Measurements from ENCODE around the gene TNFSF12. TPM values are rescaled to one million over a fixed set of nuclear protein-coding genes. Genes with fewer than 3 reads are reported as not detected.

TNFSF12 gene
- total and polyA plus RNA-seq, 9 of the 15 experiments (the other 6 are each of a cell fraction or from before 2014, with no cell fraction given), result 0.03 to 0.95 (median 0.19) TPM; not detected in 3

DNA sequence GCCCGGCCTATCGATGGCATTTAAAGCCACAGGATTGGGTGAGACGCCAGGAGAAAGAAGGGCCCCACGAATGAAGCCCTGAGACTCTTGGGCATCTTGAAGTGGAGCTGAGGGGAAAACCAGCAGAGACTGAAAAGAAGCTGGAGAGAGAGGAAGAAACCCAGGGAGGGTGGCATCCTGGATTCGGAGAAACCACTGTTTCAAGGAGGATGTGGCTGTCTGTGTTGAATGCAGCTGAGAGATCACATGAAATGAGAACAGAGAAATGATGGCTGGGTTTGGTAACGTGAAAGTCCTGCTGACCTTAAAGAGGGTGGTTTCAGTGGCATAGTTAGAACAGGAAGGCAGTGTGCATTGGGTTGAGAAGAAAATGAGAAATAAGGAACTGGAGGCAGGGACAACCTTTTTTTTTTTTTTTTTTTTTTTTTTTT, 3.8 kb downstream of the TNFSF12 start:
- FAIRE-seq, result no peak
- in situ Hi-C loops (cut with MboI), result loop anchor here (10.0 to 25.0 kb wide), 2 partner anchors 198 to 515 kb away; partner anchors contain the start of genes KCTD11, SLC16A11, SLC16A13 and TMEM95
- Histone ChIP-seq H3K9me3 (replicated peaks; ENCODE audit: control insufficient read depth, insufficient read depth, low read depth, low read length) (no peaks in the 10 kb centered on the region), H3K4me3 (no peak overlapping the region), H3K79me2 (ENCODE audit: control insufficient read depth, insufficient read depth, low read length) (no peaks in the 10 kb centered on the region), H2AFZ (ENCODE audit: low read depth, low read length) (no peak overlapping the region), H3K4me2 (ENCODE audit: insufficient read depth, low read length) (no peak overlapping the region), H3K4me1 (replicated peaks in 1 of 2; ENCODE audit: control insufficient read depth in 2 of 2, insufficient read depth in 2 of 2, low read length in 2 of 2) (peaks cover 8 to 33% of the 10 kb centered on the region in 2 experiments; a peak in 4 of 5 replicates), H3K36me3 (ENCODE audit: control insufficient read depth, insufficient read depth, low read length) (no peaks in the 10 kb centered on the region), H3K27ac (ENCODE audit: extremely low read depth, low read depth, low read length) (no peak overlapping the region), H3K9ac (ENCODE audit: insufficient read depth in 1 of 2, low read depth in 2 of 2, low read length in 2 of 2) (no peak overlapping the region), H3K9me1 (ENCODE audit: control insufficient read depth, insufficient read depth, low read length) (no peaks in the 10 kb centered on the region), H4K20me1 (replicated peaks; ENCODE audit: control insufficient read depth, insufficient read depth, low read length) (no peaks in the 10 kb centered on the region), H3K27me3 (ENCODE audit: control insufficient read depth in 2 of 2, insufficient read depth in 2 of 2, low read length in 2 of 2) (no peaks in the 10 kb centered on the region)
- 80% methylated on average over 1 of the region's 6 CpGs for WGBS (ENCODE audit: insufficient coverage, low coverage, missing lambda C conversion rate)
- no TSS peak for BruUV-seq (replicated peaks)
- no peak for ATAC-seq
- no peak for TF ChIP-seq ZNF184 (CRISPR knock-in tag; IDR thresholded peaks at IDR 0.05)
- no peak for TF ChIP-seq NBN (IDR thresholded peaks at IDR 0.05; ENCODE audit: low read depth)
- no peak for TF ChIP-seq RB1 (IDR thresholded peaks at IDR 0.05; ENCODE audit: low read depth)
- TF ChIP-seq NR2F6 (CRISPR knock-in tag; IDR thresholded peaks at IDR 0.05), result no peak
- no peak for TF ChIP-seq ZNF175 (CRISPR knock-in tag; IDR thresholded peaks at IDR 0.05; ENCODE audit: low read depth)
- no peak for TF ChIP-seq ZNF79 (CRISPR knock-in tag; IDR thresholded peaks at IDR 0.05; ENCODE audit: low read depth)
- TF ChIP-seq, protein P1, sequence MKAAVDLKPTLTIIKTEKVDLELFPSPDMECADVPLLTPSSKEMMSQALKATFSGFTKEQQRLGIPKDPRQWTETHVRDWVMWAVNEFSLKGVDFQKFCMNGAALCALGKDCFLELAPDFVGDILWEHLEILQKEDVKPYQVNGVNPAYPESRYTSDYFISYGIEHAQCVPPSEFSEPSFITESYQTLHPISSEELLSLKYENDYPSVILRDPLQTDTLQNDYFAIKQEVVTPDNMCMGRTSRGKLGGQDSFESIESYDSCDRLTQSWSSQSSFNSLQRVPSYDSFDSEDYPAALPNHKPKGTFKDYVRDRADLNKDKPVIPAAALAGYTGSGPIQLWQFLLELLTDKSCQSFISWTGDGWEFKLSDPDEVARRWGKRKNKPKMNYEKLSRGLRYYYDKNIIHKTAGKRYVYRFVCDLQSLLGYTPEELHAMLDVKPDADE (conservative IDR thresholded peaks at IDR 0.05; ENCODE audit: control insufficient read depth, low read depth, low read length), result no peak
- TF ChIP-seq FOXJ3 (CRISPR knock-in tag; IDR thresholded peaks at IDR 0.05), result no peak
- no peak for TF ChIP-seq BCL6 (CRISPR knock-in tag; IDR thresholded peaks at IDR 0.05)
- no peak for TF ChIP-seq KDM2B (CRISPR knock-in tag; IDR thresholded peaks at IDR 0.05)
- no peak for TF ChIP-seq ZNF695 (CRISPR knock-in tag; IDR thresholded peaks at IDR 0.05)
- TF ChIP-seq, protein P2, sequence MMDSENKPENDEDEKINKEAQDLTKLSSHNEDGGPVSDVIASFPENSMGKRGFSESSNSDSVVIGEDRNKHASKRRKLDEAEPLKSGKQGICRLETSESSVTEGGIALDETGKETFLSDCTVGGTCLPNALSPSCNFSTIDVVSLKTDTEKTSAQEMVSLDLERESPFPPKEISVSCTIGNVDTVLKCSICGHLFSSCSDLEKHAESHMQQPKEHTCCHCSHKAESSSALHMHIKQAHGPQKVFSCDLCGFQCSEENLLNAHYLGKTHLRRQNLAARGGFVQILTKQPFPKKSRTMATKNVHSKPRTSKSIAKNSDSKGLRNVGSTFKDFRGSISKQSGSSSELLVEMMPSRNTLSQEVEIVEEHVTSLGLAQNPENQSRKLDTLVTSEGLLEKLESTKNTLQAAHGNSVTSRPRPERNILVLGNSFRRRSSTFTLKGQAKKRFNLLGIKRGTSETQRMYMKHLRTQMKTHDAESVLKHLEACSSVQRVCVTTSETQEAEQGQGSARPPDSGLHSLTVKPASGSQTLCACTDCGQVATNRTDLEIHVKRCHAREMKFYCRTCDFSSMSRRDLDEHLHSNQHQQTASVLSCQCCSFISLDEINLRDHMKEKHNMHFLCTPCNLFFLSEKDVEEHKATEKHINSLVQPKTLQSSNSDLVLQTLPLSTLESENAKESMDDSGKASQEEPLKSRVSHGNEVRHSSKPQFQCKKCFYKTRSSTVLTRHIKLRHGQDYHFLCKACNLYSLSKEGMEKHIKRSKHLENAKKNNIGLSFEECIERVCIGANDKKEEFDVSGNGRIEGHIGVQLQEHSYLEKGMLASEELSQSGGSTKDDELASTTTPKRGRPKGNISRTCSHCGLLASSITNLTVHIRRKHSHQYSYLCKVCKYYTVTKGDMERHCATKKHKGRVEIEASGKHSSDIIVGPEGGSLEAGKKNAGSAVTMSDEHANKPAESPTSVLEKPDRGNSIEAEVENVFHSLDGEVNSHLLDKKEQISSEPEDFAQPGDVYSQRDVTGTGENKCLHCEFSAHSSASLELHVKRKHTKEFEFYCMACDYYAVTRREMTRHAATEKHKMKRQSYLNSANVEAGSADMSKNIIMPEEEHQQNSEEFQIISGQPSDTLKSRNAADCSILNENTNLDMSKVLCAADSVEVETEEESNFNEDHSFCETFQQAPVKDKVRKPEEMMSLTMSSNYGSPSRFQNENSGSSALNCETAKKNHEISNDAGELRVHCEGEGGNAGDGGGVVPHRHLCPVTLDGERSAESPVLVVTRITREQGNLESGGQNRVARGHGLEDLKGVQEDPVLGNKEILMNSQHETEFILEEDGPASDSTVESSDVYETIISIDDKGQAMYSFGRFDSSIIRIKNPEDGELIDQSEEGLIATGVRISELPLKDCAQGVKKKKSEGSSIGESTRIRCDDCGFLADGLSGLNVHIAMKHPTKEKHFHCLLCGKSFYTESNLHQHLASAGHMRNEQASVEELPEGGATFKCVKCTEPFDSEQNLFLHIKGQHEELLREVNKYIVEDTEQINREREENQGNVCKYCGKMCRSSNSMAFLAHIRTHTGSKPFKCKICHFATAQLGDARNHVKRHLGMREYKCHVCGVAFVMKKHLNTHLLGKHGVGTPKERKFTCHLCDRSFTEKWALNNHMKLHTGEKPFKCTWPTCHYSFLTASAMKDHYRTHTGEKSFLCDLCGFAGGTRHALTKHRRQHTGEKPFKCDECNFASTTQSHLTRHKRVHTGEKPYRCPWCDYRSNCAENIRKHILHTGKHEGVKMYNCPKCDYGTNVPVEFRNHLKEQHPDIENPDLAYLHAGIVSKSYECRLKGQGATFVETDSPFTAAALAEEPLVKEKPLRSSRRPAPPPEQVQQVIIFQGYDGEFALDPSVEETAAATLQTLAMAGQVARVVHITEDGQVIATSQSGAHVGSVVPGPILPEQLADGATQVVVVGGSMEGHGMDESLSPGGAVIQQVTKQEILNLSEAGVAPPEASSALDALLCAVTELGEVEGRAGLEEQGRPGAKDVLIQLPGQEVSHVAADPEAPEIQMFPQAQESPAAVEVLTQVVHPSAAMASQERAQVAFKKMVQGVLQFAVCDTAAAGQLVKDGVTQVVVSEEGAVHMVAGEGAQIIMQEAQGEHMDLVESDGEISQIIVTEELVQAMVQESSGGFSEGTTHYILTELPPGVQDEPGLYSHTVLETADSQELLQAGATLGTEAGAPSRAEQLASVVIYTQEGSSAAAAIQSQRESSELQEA (IDR thresholded peaks at IDR 0.05; ENCODE audit: low read depth), result no peak
- TF ChIP-seq, protein P3, sequence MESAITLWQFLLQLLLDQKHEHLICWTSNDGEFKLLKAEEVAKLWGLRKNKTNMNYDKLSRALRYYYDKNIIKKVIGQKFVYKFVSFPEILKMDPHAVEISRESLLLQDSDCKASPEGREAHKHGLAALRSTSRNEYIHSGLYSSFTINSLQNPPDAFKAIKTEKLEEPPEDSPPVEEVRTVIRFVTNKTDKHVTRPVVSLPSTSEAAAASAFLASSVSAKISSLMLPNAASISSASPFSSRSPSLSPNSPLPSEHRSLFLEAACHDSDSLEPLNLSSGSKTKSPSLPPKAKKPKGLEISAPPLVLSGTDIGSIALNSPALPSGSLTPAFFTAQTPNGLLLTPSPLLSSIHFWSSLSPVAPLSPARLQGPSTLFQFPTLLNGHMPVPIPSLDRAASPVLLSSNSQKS (CRISPR knock-in tag; IDR thresholded peaks at IDR 0.05), result no peak
- ChIA-PET CTCF (ENCODE audit: low intra/inter-chr PET ratio) (no interaction called here), POLR2A (no interaction called here)
- intact Hi-C loops (cut with micrococcal nuclease), result no loop called here
- no peak for DNase-seq (ENCODE audit: extremely low read depth in 1 of 4, low spot score in 3 of 4)
